IMR-90 (cell line): ENCODE measurements around the gene CYP19A1. TPM values are rescaled to one million over a fixed set of nuclear protein-coding genes. Genes with fewer than 3 reads are reported as not detected.

Experiments used
- ATAC-seq: fragments of 200-7000 bp; cut with Tn5 transposase; 2 replicates; pipeline ENCODE4 v1.9.1; 2020; ENCODE audit warnings: low read depth, mild to moderate bottlenecking, moderate library complexity
- BruUV-seq: library from RNA; stranded (reverse); fragments of 400-500 nt; replicated peaks from 2 replicates; lab custom pipeline; 2021; lab: Mats Ljungman, UMichigan
- CTCF ChIA-PET: fragments of 300-600 bp; formaldehyde crosslinking; extraction: SDS; loops from one replicate; lab custom pipeline; 2021; ENCODE audit warnings: antibody characterized with exemption; lab: Yijun Ruan, JAX
- POLR2A ChIA-PET: fragments of 300-600 bp; sonication (Branson Sonifier 250); formaldehyde crosslinking; loops from one replicate; lab custom pipeline; 2022; ENCODE audit warnings: antibody characterized with exemption; ENCODE audit not compliant: unreplicated experiment; lab: Charles Lee
- DNase-seq: peaks from one replicate; pipeline ENCODE4 v3.0.0; 2013
- H2AFZ ChIP-seq: replicated peaks from 2 replicates; pipeline ENCODE3; 2013; ENCODE audit warnings: low read length, mild to moderate bottlenecking; ENCODE audit not compliant: poor library complexity
- H2AK5ac ChIP-seq: 2 replicates; pipeline ENCODE4 v1.6.1; 2013; ENCODE audit warnings: low read depth, low read length, inconsistent platforms
- H2AK9ac ChIP-seq: replicated peaks from 2 replicates; pipeline ENCODE3; 2013; ENCODE audit warnings: mild to moderate bottlenecking, low read depth, low read length, moderate library complexity; ENCODE audit not compliant: poor library complexity
- H2BK120ac ChIP-seq: 2 replicates; pipeline ENCODE4 v1.6.1; 2013; ENCODE audit warnings: low read depth, low read length, inconsistent platforms
- H2BK15ac ChIP-seq: 3 replicates; pipeline ENCODE4 v1.6.1; 2013; ENCODE audit warnings: low read depth, low read length, inconsistent platforms
- H2BK20ac ChIP-seq: 2 replicates; pipeline ENCODE4 v1.6.1; 2013; ENCODE audit warnings: low read depth, mild to moderate bottlenecking, inconsistent platforms, low read length, moderate library complexity
- H2BK5ac ChIP-seq: 2 replicates; pipeline ENCODE4 v1.6.1; 2013; ENCODE audit warnings: mild to moderate bottlenecking, low read depth, low read length, inconsistent platforms; ENCODE audit not compliant: poor library complexity, severe bottlenecking
- H3K14ac ChIP-seq: replicated peaks from 2 replicates; pipeline ENCODE4 v1.6.1; 2013; ENCODE audit warnings: low read depth, low read length, inconsistent platforms
- H3K18ac ChIP-seq: 2 replicates; pipeline ENCODE4 v1.6.1; 2013; ENCODE audit warnings: low read depth, low read length, control low read depth
- H3K23ac ChIP-seq: 2 replicates; pipeline ENCODE4 v1.6.1; 2013; ENCODE audit warnings: low read depth, low read length, inconsistent platforms
- H3K27ac ChIP-seq: 2 replicates; pipeline ENCODE4 v1.5.1; 2013; ENCODE audit warnings: mild to moderate bottlenecking, control low read depth, low read length; ENCODE audit not compliant: insufficient read depth
- H3K27me3 ChIP-seq: 2 replicates; pipeline ENCODE4 v1.6.1; 2013; ENCODE audit warnings: low read length; ENCODE audit not compliant: control insufficient read depth, insufficient read depth
- H3K36me3 ChIP-seq: 2 replicates; pipeline ENCODE4 v1.6.1; 2013; ENCODE audit warnings: low read length, mixed read lengths; ENCODE audit not compliant: control insufficient read depth, insufficient read depth
- H3K4ac ChIP-seq: 2 replicates; pipeline ENCODE4 v1.6.1; 2013; ENCODE audit warnings: low read depth, low read length, inconsistent platforms
- H3K4me1 ChIP-seq: 2 replicates; pipeline ENCODE4 v1.6.1; 2013; ENCODE audit warnings: low read length, mixed read lengths; ENCODE audit not compliant: control insufficient read depth, insufficient read depth
- H3K4me2 ChIP-seq: 2 replicates; pipeline ENCODE4 v1.6.1; 2013; ENCODE audit warnings: low read depth, mild to moderate bottlenecking, control low read depth, low read length, moderate library complexity
- H3K4me3 ChIP-seq: 2 replicates; pipeline ENCODE4 v1.5.1; 2013; ENCODE audit warnings: low read depth, mild to moderate bottlenecking, control low read depth, low read length, moderate library complexity; ENCODE audit not compliant: insufficient read depth
- H3K56ac ChIP-seq: 2 replicates; pipeline ENCODE4 v1.6.1; 2013; ENCODE audit warnings: low read length, inconsistent platforms; ENCODE audit not compliant: insufficient read depth; ENCODE audit errors: extremely low read depth
- H3K79me1 ChIP-seq, 2 experiments: 2 replicates each; pipeline ENCODE4 v1.6.1; 2013; ENCODE audit warnings: low read length in 2 of 2, inconsistent platforms in 1 of 2, low read depth in 1 of 2
- H3K9ac ChIP-seq: 2 replicates; pipeline ENCODE4 v1.6.1; 2013; ENCODE audit warnings: low read depth, low read length, control low read depth
- H3K9me1 ChIP-seq: 2 replicates; pipeline ENCODE4 v1.6.1; 2013; ENCODE audit warnings: low read length, inconsistent platforms; ENCODE audit not compliant: insufficient read depth
- H3K9me3 ChIP-seq: 2 replicates; pipeline ENCODE4 v1.6.1; 2013; ENCODE audit warnings: low read length; ENCODE audit not compliant: control insufficient read depth, insufficient read depth
- H4K20me1 ChIP-seq: 2 replicates; pipeline ENCODE4 v1.6.1; 2013; ENCODE audit warnings: low read length, inconsistent platforms; ENCODE audit not compliant: insufficient read depth
- H4K5ac ChIP-seq: 2 replicates; pipeline ENCODE4 v1.6.1; 2013; ENCODE audit warnings: mild to moderate bottlenecking, low read depth, low read length, control low read depth
- H4K8ac ChIP-seq, 2 experiments: 2 replicates each; pipeline ENCODE4 v1.6.1; 2013; ENCODE audit warnings: low read depth in 2 of 2, low read length in 2 of 2, control low read depth in 1 of 2, inconsistent platforms in 1 of 2
- H4K91ac ChIP-seq: 2 replicates; pipeline ENCODE4 v1.6.1; 2013; ENCODE audit warnings: low read depth, low read length, inconsistent platforms; ENCODE audit not compliant: insufficient read depth
- CHD1 ChIP-seq: IDR thresholded peaks from 2 replicates; pipeline ENCODE4 v1.6.1; 2012; ENCODE audit warnings: low read depth, low read length, improper control_type of control experiment
- NFE2L2 ChIP-seq: fragments of 150-350 bp; IDR thresholded peaks from 2 replicates; pipeline ENCODE4 v1.6.1; 2016; ENCODE audit warnings: low read depth, mild to moderate bottlenecking, low read length
- POLR2A ChIP-seq: IDR thresholded peaks from 2 replicates; pipeline ENCODE4 v1.6.1; 2012; ENCODE audit warnings: mild to moderate bottlenecking, low read depth, low read length
- WGBS, 2 experiments: methylation state at CpG; one replicate each; pipeline versions ENCODE4 v1.1.5 to v1.1.7; 2013; ENCODE audit warnings: missing lambda C conversion rate in 2 of 2; ENCODE audit not compliant: insufficient read length in 1 of 2; ENCODE audit errors: extremely low coverage in 2 of 2; 5-methylcytosine and 5-hydroxymethylcytosine counted together
- dilution Hi-C: fragments of 300-500 bp; cut with HindIII; formaldehyde crosslinking; loops from one replicate; pipeline ENCODE4 v1.14.3; 2018; ENCODE audit warnings: low sequenced_read_pairs; ENCODE audit not compliant: unreplicated experiment
- in situ Hi-C: fragments of 300-500 bp; cut with MboI; formaldehyde crosslinking; loops from 3 replicates; pipeline ENCODE4 v1.14.3; 2019; ENCODE audit warnings: low sequenced_read_pairs, inconsistent platforms, mixed read lengths
- intact Hi-C: fragments of 100-400 bp; cut with micrococcal nuclease; formaldehyde crosslinking; loops from 2 replicates; pipeline ENCODE4 v1.10.0; 2022
- polyA plus RNA-seq, 3 experiments: library from polyadenylated mRNA; depleted of rRNA; stranded (reverse); fragments of >200 nt; gene quantifications; 2 replicates each; pipeline ENCODE4 v1.2.3, GENCODE V29; 2012; ENCODE audit warnings: low replicate concordance in 1 of 3
- total RNA-seq: library from RNA; depleted of rRNA; stranded (reverse); fragments of >200 nt; gene quantifications from 2 replicates; pipeline ENCODE4 v1.2.3, GENCODE V29; 2012

Gene CYP19A1
- total and polyA plus RNA-seq, 2 of the 4 experiments (the other 2 are of a cell fraction), result not detected

DNA sequence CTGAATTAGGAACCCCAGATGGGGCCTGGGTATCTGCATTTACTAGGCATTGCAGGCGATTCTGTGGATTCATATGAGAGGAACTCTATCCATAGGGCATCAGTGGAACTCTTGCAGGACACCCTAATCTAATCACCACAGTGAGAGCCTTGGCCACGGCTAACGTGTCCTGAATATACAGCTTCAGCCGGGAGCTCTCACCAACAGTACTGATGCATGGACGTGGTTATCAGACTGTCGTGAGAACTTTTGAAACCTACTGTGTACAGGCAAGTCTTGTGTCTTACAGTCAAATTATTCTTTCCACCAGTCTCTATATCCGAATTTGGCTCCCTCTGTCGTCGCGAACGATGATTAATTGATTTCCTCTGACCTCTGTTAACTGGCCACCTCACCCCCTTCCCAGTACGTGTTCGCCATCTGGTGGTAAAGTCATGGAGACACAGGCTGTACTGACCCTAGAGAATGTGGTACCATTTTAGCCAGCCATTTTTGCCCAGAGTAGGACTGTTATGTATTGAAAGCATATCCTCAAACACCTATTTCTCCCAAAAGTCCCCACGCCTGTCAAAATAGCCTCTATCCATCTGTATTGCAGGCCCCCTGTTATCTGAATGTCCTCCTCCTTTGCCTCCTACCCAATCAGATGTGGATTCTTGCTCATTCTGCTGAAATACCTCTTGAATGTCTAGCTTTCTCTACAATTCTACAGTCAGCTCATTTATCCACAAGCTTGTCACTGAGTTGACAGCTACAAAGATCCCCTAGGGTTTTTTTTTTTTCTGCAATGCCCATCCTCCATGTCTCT is 42.8 kb upstream of the CYP19A1 start (continued):
- no peak for TF ChIP-seq NFE2L2
- TF ChIP-seq POLR2A, result no peak

- DNase-seq, result no peak
- CTCF ChIA-PET, result interaction anchor here (0.6 to 9.7 kb wide), 3 partner anchors 98 to 216 kb away, joined by 3 to 89 read pairs (median 23); no protein-coding TSS in a partner anchor
- TF ChIP-seq CHD1, result no peak
- 93% methylated on average over 2 of the region's 4 CpGs; no CpG with 5 or more reads in 1 of the 2 experiments for WGBS, 2 experiments
- H3K9me1 ChIP-seq, result peaks cover 5% of the 10 kb centered on the region; the same call in 1 of the 2 replicates
- H3K56ac ChIP-seq, result no peak overlapping the region
- no peak overlapping the region for H2BK20ac ChIP-seq
- POLR2A ChIA-PET, result no interaction called here
- H2AK5ac ChIP-seq, result no peak overlapping the region
- no peak overlapping the region for H3K4me3 ChIP-seq
- no peaks in the 10 kb centered on the region for H3K36me3 ChIP-seq
- H2BK15ac ChIP-seq, result no peak overlapping the region
- no peak overlapping the region for H4K91ac ChIP-seq
- no peak overlapping the region for H2BK120ac ChIP-seq
- H4K20me1 ChIP-seq, result no peaks in the 10 kb centered on the region
- peaks cover 8% of the 10 kb centered on the region for H3K4me1 ChIP-seq
- no peak overlapping the region for H2AFZ ChIP-seq
- no peak overlapping the region; the same call in 1 of the 2 replicates for H3K23ac ChIP-seq
- H3K79me1 ChIP-seq, result no peaks in the 10 kb centered on the region
- no TSS peak for BruUV-seq
- H2AK9ac ChIP-seq, result no peak overlapping the region
- H4K5ac ChIP-seq, result no peak overlapping the region
- H2BK5ac ChIP-seq, result no peak overlapping the region
- intact Hi-C loops, result no loop called here
- dilution Hi-C loops, result no loop called here
- H3K9ac ChIP-seq, result no peak overlapping the region
- ATAC-seq, result no peak
- no peaks in the 10 kb centered on the region for H3K9me3 ChIP-seq
- peaks cover 33% of the 10 kb centered on the region for H3K27me3 ChIP-seq
- H3K18ac ChIP-seq, result no peak overlapping the region
- H3K4me2 ChIP-seq, result no peak overlapping the region
- in situ Hi-C loops, result loop anchor here (5.0 kb wide), 1 partner anchor 92 kb away; no protein-coding TSS in a partner anchor
- no peak overlapping the region for H4K8ac ChIP-seq
- no peak overlapping the region for H3K27ac ChIP-seq
- no peak overlapping the region for H3K4ac ChIP-seq
- H3K14ac ChIP-seq, result no peak overlapping the region
These were observed 41.0 kb upstream of the CYP19A1 start for GRCh38 chr15:51379390-51379789.
